CD4-positive, alpha-beta T cell (primary cell): ENCODE results near the gene TMEM132C. TPM values are rescaled to one million over a fixed set of nuclear protein-coding genes. Genes with fewer than 3 reads are reported as not detected.

Source experiments
- ATAC-seq: fragments of 200-7000 bp; cut with Tn5 transposase; one replicate; pipeline ENCODE4 v1.10.0; 2022; ENCODE audit warnings: mild to moderate bottlenecking; ENCODE audit not compliant: poor library complexity
- CTCF ChIA-PET: fragments of 350-600 bp; sonication (Branson Sonifier 250); formaldehyde crosslinking; loops from one replicate; lab custom pipeline; 2021; ENCODE audit warnings: antibody characterized with exemption, inconsistent platforms; lab: Charles Lee
- POLR2A ChIA-PET: fragments of 350-600 bp; sonication (Branson Sonifier 250); formaldehyde crosslinking; loops from one replicate; lab custom pipeline; 2021; ENCODE audit warnings: antibody characterized with exemption, inconsistent platforms; lab: Charles Lee
- DNase-seq, 14 experiments: peaks; one replicate each; pipeline ENCODE4 v3.0.0-alpha.2; 2013 to 2020; ENCODE audit warnings: mixed read lengths in 2 of 14
- H3K27ac ChIP-seq, 2 donors: one replicate each; pipeline versions ENCODE4 v1.5.1 to v1.7.0; 2013; ENCODE audit warnings: low read length in 2 of 2, low read depth in 1 of 2, mild to moderate bottlenecking in 1 of 2
- H3K27me3 ChIP-seq, 2 experiments: 1 replicate in 1 of 2; 2 replicates in 1 of 2; pipeline versions ENCODE4 v1.6.1 to v1.7.0; 2013; ENCODE audit warnings: low read length in 2 of 2, control low read depth in 1 of 2, mild to moderate bottlenecking in 1 of 2, moderate library complexity in 1 of 2; ENCODE audit not compliant: insufficient read depth in 2 of 2, control insufficient read depth in 1 of 2
- H3K36me3 ChIP-seq: one replicate; pipeline ENCODE4 v1.6.1; 2013; ENCODE audit warnings: low read length, control low read depth; ENCODE audit not compliant: insufficient read depth
- H3K4me1 ChIP-seq: one replicate; pipeline ENCODE4 v1.6.1; 2013; ENCODE audit warnings: low read length, control low read depth; ENCODE audit not compliant: insufficient read depth
- H3K4me3 ChIP-seq: one replicate; pipeline ENCODE4 v1.5.1; 2013; ENCODE audit warnings: mild to moderate bottlenecking, low read length, moderate library complexity
- H3K9me3 ChIP-seq, 2 experiments: 1 replicate in 1 of 2; 2 replicates in 1 of 2; pipeline versions ENCODE4 v1.6.1 to v1.7.0; 2013; ENCODE audit warnings: low read length in 2 of 2, mild to moderate bottlenecking in 2 of 2, control low read depth in 1 of 2, moderate library complexity in 1 of 2; ENCODE audit not compliant: control insufficient read depth in 1 of 2, insufficient read depth in 1 of 2
- H3K27ac Mint-ChIP-seq: one replicate; pipeline ENCODE4 v1.8.0; 2020; ENCODE audit warnings: mixed read lengths
- H3K27me3 Mint-ChIP-seq: one replicate; pipeline ENCODE4 v1.8.0; 2021; ENCODE audit warnings: mixed read lengths
- H3K36me3 Mint-ChIP-seq: one replicate; pipeline ENCODE4 v1.8.0; 2021; ENCODE audit warnings: low read depth, mixed read lengths
- H3K4me1 Mint-ChIP-seq: one replicate; pipeline ENCODE4 v1.8.0; 2021; ENCODE audit warnings: low read depth, mixed read lengths
- H3K4me3 Mint-ChIP-seq: one replicate; pipeline ENCODE4 v1.8.0; 2020; ENCODE audit warnings: mild to moderate bottlenecking, mixed read lengths
- H3K9me3 Mint-ChIP-seq: one replicate; pipeline ENCODE4 v1.8.0; 2020; ENCODE audit warnings: mixed read lengths
- intact Hi-C, 2 experiments: fragments of 100-400 bp; cut with DNase I in 1 of 2; cut with micrococcal nuclease in 1 of 2; formaldehyde crosslinking; loops; one replicate each; pipeline versions ENCODE4 v1.15.1 to v1.9.0; 2023 to 2025; cut with DNase I, micrococcal nuclease
- total RNA-seq, 174 experiments: library from RNA in 2 of 174; stranded (reverse) in 2 of 174; gene quantifications; one replicate each; pipeline ENCODE4 v1.2.3 and lab custom pipeline; 2021 to 2026
- TF ChIP-seq, protein P1 (sequence below): fragments of 200-600 bp; IDR thresholded peaks from one replicate; pipeline ENCODE4 v1.8.0; 2022; ENCODE audit warnings: antibody characterized with exemption, mild to moderate bottlenecking

The TMEM132C gene
- total RNA-seq, 2 experiments from 2014 or later, result not detected

DNA sequence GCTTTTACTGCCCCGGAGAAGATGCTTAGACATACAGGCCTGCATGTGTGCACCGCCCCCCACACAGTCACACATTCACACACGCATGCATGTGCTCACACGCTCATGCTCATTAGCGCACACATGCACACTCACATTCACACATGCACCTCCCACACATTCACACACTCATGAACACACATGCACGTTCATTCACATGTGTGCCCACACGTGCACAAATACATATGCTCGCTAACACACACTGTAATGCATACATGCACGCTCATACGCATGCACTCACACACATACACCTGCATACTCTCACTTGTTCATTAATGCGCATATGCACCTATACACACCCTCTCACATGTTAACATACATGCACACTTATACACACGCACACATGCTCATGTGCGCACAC is 21.9 kb downstream of the TMEM132C start:
- no peak for ATAC-seq
- Mint-ChIP-seq H3K36me3 (no peaks in the 10 kb centered on the region), H3K4me3 (no peak overlapping the region), H3K27ac (no peak overlapping the region), H3K27me3 (no peaks in the 10 kb centered on the region), H3K4me1 (no peaks in the 10 kb centered on the region), H3K9me3 (no peaks in the 10 kb centered on the region)
- DNase-seq, result no peak
- Histone ChIP-seq H3K36me3 (no peaks in the 10 kb centered on the region), H3K4me1 (no peaks in the 10 kb centered on the region), H3K4me3 (no peak overlapping the region), H3K9me3 (no peaks in the 10 kb centered on the region), H3K27me3 (no peaks in the 10 kb centered on the region), H3K27ac (no peak overlapping the region)
- intact Hi-C loops, result no loop called here
- CTCF ChIA-PET, result no interaction called here
- POLR2A ChIA-PET, result no interaction called here
- TF ChIP-seq, protein P1, sequence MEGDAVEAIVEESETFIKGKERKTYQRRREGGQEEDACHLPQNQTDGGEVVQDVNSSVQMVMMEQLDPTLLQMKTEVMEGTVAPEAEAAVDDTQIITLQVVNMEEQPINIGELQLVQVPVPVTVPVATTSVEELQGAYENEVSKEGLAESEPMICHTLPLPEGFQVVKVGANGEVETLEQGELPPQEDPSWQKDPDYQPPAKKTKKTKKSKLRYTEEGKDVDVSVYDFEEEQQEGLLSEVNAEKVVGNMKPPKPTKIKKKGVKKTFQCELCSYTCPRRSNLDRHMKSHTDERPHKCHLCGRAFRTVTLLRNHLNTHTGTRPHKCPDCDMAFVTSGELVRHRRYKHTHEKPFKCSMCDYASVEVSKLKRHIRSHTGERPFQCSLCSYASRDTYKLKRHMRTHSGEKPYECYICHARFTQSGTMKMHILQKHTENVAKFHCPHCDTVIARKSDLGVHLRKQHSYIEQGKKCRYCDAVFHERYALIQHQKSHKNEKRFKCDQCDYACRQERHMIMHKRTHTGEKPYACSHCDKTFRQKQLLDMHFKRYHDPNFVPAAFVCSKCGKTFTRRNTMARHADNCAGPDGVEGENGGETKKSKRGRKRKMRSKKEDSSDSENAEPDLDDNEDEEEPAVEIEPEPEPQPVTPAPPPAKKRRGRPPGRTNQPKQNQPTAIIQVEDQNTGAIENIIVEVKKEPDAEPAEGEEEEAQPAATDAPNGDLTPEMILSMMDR, result no peak

GRCh38 chr12:128290938-128291337 is 24.0 kb downstream of the TMEM132C start:
- Histone ChIP-seq H3K4me3 (no peak overlapping the region), H3K27ac (no peak overlapping the region), H3K27me3 (no peaks in the 10 kb centered on the region), H3K4me1 (no peaks in the 10 kb centered on the region), H3K9me3 (no peaks in the 10 kb centered on the region), H3K36me3 (no peaks in the 10 kb centered on the region)
- no peak for ATAC-seq
- Mint-ChIP-seq H3K36me3 (no peaks in the 10 kb centered on the region), H3K9me3 (peaks cover 3% of the 10 kb centered on the region), H3K27ac (no peak overlapping the region), H3K4me3 (no peak overlapping the region), H3K4me1 (no peaks in the 10 kb centered on the region), H3K27me3 (no peaks in the 10 kb centered on the region)
- no peak for DNase-seq
- intact Hi-C loops, result no loop called here
- ChIA-PET POLR2A (no interaction called here), CTCF (no interaction called here)
- TF ChIP-seq, protein P1, result no peak

GRCh38 chr12:128298091-128298748 is 31.2 kb downstream of the TMEM132C start:
- no peaks in the 10 kb centered on the region for H3K36me3 ChIP-seq
- TF ChIP-seq, protein P1, result no peak
- Mint-ChIP-seq H3K27me3 (no peaks in the 10 kb centered on the region), H3K4me1 (no peaks in the 10 kb centered on the region), H3K4me3 (no peak overlapping the region), H3K36me3 (no peaks in the 10 kb centered on the region), H3K27ac (no peak overlapping the region), H3K9me3 (peaks cover 6% of the 10 kb centered on the region)
- CTCF ChIA-PET, result no interaction called here
- H3K27me3 ChIP-seq, result no peaks in the 10 kb centered on the region
- H3K9me3 ChIP-seq, result peaks cover 0 to 4% of the 10 kb centered on the region in 2 experiments
- POLR2A ChIA-PET, result no interaction called here
- DNase-seq, result no peak
- no peaks in the 10 kb centered on the region for H3K4me1 ChIP-seq
- no peak overlapping the region for H3K27ac ChIP-seq
- H3K4me3 ChIP-seq, result no peak overlapping the region
- no peak for ATAC-seq
- intact Hi-C loops, result no loop called here
